Osteocyte (in vitro differentiated cells): ENCODE measurements around the gene ZSWIM5. TPM values are rescaled to one million over a fixed set of nuclear protein-coding genes. Genes with fewer than 3 reads are reported as not detected.
"Not testable (repeated sequence)": the region's sequence is repeated elsewhere in the genome, so short reads cannot be mapped to it uniquely, and the experiment has no call there.

Experiments
- DNase-seq: peaks from one replicate; pipeline ENCODE4 v3.0.0; 2021; ENCODE audit warnings: mixed read lengths; ENCODE audit not compliant: unreplicated experiment; ENCODE audit errors: extremely low spot score
- H3K27ac Mint-ChIP-seq: one replicate; pipeline ENCODE4 v1.8.0; 2021; ENCODE audit warnings: mild to moderate bottlenecking, mixed read lengths; ENCODE audit not compliant: unreplicated experiment
- H3K27me3 Mint-ChIP-seq: one replicate; pipeline ENCODE4 v1.8.0; 2021; ENCODE audit warnings: mixed read lengths; ENCODE audit not compliant: unreplicated experiment
- H3K36me3 Mint-ChIP-seq: one replicate; pipeline ENCODE4 v1.8.0; 2021; ENCODE audit warnings: mixed read lengths; ENCODE audit not compliant: unreplicated experiment
- H3K4me1 Mint-ChIP-seq: one replicate; pipeline ENCODE4 v1.8.0; 2021; ENCODE audit warnings: mixed read lengths; ENCODE audit not compliant: unreplicated experiment
- H3K4me3 Mint-ChIP-seq: one replicate; pipeline ENCODE4 v1.8.0; 2021; ENCODE audit warnings: mild to moderate bottlenecking, moderate library complexity, mixed read lengths; ENCODE audit not compliant: unreplicated experiment
- H3K9me3 Mint-ChIP-seq: one replicate; pipeline ENCODE4 v1.8.0; 2021; ENCODE audit warnings: mixed read lengths; ENCODE audit not compliant: unreplicated experiment
- total RNA-seq: library from RNA; stranded (reverse); gene quantifications from 2 replicates; pipeline ENCODE4 v1.2.1, GENCODE V29; 2021
- TF ChIP-seq, protein P1 (sequence below): fragments of 200-600 bp; sonication (generic); IDR thresholded peaks from 2 replicates; pipeline ENCODE4 v1.5.0; 2021; ENCODE audit warnings: antibody characterized with exemption, mild to moderate bottlenecking, moderate library complexity

Gene ZSWIM5
- total RNA-seq, 1 donor from 2014 or later: 0.73 TPM

DNA sequence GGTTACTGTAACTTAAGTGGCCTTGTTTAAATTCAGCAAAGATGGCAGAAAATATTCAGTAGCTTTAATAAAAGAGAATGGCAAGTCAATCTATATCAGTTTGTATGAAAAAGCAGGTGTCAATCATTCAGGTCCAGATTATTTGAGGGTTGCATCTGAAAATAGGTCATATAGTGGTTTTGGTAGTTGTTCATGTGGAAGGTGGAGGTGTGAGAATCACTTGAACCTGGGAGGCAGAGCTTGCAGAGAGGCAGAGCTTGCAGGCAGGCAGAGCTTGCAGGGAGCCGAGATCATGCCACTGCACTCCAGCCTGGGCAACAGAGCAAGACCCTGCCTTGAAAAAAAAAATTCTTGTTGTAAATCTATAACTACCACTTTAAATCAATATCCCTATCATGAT lies 88.6 kb downstream of the ZSWIM5 start:
- H3K27me3 Mint-ChIP-seq: peaks cover 21% of the 10 kb centered on the region
- TF ChIP-seq, protein P1, sequence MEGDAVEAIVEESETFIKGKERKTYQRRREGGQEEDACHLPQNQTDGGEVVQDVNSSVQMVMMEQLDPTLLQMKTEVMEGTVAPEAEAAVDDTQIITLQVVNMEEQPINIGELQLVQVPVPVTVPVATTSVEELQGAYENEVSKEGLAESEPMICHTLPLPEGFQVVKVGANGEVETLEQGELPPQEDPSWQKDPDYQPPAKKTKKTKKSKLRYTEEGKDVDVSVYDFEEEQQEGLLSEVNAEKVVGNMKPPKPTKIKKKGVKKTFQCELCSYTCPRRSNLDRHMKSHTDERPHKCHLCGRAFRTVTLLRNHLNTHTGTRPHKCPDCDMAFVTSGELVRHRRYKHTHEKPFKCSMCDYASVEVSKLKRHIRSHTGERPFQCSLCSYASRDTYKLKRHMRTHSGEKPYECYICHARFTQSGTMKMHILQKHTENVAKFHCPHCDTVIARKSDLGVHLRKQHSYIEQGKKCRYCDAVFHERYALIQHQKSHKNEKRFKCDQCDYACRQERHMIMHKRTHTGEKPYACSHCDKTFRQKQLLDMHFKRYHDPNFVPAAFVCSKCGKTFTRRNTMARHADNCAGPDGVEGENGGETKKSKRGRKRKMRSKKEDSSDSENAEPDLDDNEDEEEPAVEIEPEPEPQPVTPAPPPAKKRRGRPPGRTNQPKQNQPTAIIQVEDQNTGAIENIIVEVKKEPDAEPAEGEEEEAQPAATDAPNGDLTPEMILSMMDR: no peak
- H3K36me3 Mint-ChIP-seq: no peaks in the 10 kb centered on the region
- no peaks in the 10 kb centered on the region for H3K9me3 Mint-ChIP-seq
- H3K4me3 Mint-ChIP-seq: no peak overlapping the region
- H3K4me1 Mint-ChIP-seq: no peaks in the 10 kb centered on the region
- H3K27ac Mint-ChIP-seq: no peak overlapping the region
- DNase-seq: no peak

GRCh38 chr1:45116820-45117219 lies 89.6 kb downstream of the ZSWIM5 start:
- no peak for DNase-seq
- Mint-ChIP-seq H3K4me1 (no peaks in the 10 kb centered on the region), H3K36me3 (no peaks in the 10 kb centered on the region), H3K27ac (no peak overlapping the region), H3K27me3 (peaks cover 22% of the 10 kb centered on the region), H3K4me3 (no peak overlapping the region), H3K9me3 (no peaks in the 10 kb centered on the region)
- TF ChIP-seq, protein P1: no peak

DNA sequence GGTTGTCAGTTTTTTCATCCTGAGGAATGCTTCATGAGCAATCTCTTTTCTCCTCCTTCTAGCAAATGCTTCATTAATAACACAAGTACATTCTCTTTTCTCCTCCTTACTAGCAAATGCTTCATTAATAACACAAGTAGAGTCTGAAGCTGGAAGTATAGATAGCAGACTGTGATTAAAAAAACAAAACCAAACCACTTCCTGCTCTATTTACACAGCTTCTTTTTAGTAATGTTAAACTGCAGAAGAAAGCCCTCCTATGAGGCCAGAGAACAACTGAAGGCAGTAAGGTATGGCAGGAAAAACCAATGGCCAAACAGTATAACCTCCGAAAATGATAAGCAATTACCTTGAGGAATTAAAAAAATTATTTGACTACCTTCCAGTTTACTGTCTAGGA lies 90.1 kb downstream of the ZSWIM5 start:
- Mint-ChIP-seq H3K9me3 (no peaks in the 10 kb centered on the region), H3K36me3 (no peaks in the 10 kb centered on the region), H3K4me3 (no peak overlapping the region), H3K4me1 (no peaks in the 10 kb centered on the region), H3K27me3 (peaks cover 27% of the 10 kb centered on the region), H3K27ac (no peak overlapping the region)
- TF ChIP-seq, protein P1: no peak
- no peak for DNase-seq

DNA sequence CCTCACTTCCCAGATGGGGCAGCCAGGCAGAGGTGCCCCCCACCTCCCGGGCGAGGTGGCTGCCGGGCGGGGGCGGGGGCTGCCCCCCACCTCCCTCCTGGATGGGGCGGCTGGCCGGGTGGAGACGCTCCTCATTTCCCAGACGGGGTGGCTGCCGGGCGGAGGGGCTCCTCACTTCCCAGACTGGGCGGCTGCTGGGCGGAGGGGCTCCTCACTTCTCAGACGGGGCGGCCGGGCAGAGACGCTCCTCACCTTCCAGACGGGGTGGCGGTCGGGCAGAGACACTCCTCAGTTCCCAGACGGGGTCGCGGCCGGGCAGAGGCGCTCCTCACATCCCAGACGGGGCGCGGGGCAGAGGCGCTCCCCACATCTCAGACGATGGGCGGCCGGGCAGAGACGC lies 91.2 kb downstream of the ZSWIM5 start:
- H3K36me3 Mint-ChIP-seq: not testable (repeated sequence)

DNA sequence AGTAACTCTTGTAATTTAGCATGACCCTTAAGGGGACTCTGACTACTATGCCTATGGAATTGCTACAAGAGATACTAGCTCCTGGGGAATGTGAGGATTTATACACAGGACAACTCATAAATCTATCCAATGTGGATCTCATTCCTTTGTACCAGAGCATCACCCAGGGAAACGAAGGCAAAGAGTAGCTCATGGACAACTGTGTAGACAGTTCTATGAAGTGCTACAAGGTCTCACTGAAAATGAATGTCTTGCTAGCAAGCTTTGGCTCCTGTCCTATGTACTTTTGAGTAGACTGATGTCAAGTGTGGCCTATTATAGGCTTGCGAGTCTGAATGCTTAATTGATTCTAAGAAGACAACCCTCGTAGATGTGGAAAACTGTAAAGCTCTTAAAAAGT lies 93.7 kb downstream of the ZSWIM5 start:
- TF ChIP-seq, protein P1: no peak
- H3K27me3 Mint-ChIP-seq: peaks cover 30% of the 10 kb centered on the region
- H3K9me3 Mint-ChIP-seq: no peaks in the 10 kb centered on the region
- no peaks in the 10 kb centered on the region for H3K4me1 Mint-ChIP-seq
- no peak overlapping the region for H3K4me3 Mint-ChIP-seq
- DNase-seq: no peak
- no peak overlapping the region for H3K27ac Mint-ChIP-seq
- H3K36me3 Mint-ChIP-seq: no peaks in the 10 kb centered on the region

More for the DNA sequence above, 91.2 kb downstream of the ZSWIM5 start:
- H3K9me3 Mint-ChIP-seq, H3K4me3 Mint-ChIP-seq, DNase-seq, H3K27ac Mint-ChIP-seq, H3K4me1 Mint-ChIP-seq: not testable (repeated sequence)
- H3K27me3 Mint-ChIP-seq: peaks cover 31% of the 10 kb centered on the region

- no peaks in the 10 kb centered on the region for H3K9me3 Mint-ChIP-seq
- peaks cover 2% of the 10 kb centered on the region for H3K36me3 Mint-ChIP-seq
- no peaks in the 10 kb centered on the region for H3K4me1 Mint-ChIP-seq
- TF ChIP-seq, protein P1: no peak
- no peak overlapping the region for H3K4me3 Mint-ChIP-seq
- no peak for DNase-seq
- no peak overlapping the region for H3K27ac Mint-ChIP-seq
- peaks cover 25% of the 10 kb centered on the region for H3K27me3 Mint-ChIP-seq
Observed at GRCh38 chr1:45111239-45111638, 95.2 kb downstream of the ZSWIM5 start.
